GM15510 (cell line): ENCODE measurements around the gene THSD4.

ENCODE experiments used
- POLR2A ChIP-seq: IDR thresholded peaks from 3 replicates; pipeline ENCODE4 v1.6.1; 2011; ENCODE audit warnings: borderline replicate concordance; ENCODE audit not compliant: insufficient read length; ENCODE audit errors: extremely low read depth

THSD4 gene

DNA sequence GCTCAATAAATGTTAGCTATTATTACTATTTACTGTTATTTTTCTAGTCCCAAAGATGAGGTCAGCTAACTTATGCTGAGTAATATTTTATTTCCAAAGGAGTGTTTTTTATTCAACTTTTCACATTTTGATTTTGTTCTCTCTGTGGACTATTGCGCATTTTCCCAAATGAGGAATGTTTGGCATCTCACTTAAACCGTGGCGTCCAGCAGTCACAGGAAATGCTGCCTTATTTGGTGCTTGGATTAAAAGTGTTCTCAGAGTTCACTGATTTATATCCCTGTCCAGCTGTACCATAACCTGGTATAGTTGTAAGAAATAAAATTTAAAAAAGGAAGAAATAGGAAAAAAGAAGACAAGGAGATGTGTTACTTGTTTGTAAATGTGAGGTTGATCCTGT lies 166.8 kb downstream of the THSD4 start:
- TF ChIP-seq POLR2A, result no peak

DNA sequence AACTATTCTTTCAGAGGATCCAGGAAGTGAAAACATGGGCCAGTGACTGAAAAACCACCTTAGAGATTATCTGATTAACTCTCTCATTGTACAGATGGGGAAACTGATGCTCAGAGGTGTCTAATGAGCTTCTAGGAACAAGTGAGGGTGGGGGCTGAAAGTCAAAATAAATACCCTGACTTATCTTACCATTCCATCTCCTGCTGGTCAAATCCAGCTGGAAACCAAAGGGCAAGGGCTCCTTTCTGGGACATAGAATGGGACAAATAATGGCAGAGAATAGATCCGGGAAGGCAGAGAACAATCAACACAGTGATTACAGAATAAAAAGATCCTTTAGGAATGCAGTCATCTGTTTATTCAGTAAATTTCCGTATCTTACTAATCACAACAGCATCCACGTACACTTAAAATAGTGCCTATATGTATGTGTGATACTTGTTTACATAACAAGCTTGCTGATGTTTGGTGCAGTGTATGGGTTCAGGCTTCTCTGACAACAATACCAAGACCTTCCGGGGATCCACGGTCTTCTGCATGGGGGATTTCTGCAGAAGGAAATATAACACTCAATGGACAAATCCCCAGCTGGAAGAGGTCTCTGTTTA lies 173.2 kb downstream of the THSD4 start:
- no peak for TF ChIP-seq POLR2A

DNA sequence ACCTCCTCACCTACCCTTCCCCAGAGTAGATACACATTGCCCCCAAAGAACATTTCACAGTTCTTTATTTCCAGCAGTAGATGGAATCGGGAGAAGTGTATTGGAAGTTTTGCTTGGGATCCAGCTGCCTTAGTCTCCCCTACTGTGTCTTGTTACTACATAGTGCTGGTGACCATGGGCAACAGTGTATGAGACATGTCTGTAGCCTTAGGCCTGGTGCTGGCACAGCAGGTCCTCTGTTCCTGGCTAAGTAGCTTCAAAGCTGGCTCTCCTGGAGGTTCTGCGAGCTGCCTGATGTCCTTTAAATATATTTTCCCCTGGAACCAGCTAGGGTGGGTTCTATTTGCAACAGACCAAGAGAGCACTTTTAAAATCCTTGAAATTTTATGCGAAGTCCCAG lies 174.7 kb downstream of the THSD4 start:
- no peak for TF ChIP-seq POLR2A

DNA sequence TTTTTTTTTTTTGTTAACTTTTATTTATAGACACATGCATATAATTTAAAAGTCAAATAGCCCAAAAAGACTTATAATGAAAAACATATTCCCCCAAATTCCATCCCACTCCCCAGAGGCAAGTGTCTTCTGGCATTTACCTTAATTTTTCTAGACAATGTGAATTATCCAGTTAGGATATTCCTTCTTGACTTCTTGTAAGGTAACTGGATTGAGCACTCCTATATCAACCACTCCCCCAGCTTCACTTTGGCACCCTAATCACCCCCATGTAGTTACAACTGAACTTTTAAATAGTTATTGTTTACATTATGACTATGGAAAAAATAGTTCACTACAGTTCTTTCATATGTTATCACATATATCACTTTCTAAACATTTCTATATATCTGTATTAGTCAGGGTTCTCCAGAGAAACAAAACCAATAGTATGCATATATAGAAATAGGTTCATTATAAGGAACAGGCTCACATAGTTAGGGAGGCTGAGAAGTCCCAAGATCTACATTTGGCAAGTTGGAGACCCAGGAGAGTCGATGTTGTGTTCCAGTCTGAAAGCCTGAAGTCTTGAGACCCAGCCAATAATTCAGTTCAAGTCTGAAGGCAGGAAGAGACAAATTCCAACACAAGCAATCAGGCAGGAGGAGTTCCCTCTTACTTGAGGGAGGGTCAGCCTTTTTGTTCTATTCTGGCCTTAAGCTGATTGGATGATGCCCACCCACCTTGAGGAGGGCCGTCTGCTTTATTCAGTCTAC lies 175.8 kb downstream of the THSD4 start:
- no peak for TF ChIP-seq POLR2A

DNA sequence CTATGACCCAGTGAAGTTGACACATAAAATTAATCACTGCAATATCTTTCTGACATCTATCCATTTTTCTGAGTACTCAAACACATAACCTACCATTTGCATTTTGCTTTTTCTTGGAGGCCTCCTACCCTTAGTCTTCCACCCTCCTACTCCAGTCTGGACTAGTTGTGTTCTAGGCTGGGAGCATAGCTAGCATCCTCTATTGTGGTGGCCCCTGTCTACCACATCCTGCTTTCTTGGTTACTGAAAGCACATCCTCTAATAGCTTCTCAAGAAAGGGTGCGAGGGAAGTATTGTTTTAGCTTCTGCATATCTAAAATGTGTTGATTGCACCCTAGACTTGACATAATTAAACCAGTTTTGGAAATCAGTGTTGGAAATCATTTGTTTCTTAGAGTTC lies 176.5 kb downstream of the THSD4 start:
- no peak for TF ChIP-seq POLR2A

DNA sequence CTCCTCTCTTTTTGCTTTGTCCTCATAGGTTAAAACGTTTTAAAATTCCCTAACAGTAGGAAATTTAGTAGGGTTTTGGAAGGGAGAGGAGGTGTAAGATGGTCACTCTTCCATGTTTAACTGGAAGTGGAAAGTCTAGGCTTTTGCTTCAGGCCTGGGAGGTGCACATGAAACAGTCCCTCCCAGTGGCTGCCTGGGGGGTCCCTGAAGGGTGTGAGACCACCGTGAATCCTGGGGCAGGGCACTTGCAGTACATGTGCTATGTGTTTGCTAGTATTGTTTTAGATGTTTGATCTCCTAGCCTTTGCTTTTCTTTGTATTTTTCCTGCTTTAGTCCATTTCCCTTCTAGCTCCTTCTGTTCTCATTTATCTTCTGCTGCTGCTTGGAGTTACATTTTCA lies 178.5 kb downstream of the THSD4 start:
- no peak for TF ChIP-seq POLR2A

DNA sequence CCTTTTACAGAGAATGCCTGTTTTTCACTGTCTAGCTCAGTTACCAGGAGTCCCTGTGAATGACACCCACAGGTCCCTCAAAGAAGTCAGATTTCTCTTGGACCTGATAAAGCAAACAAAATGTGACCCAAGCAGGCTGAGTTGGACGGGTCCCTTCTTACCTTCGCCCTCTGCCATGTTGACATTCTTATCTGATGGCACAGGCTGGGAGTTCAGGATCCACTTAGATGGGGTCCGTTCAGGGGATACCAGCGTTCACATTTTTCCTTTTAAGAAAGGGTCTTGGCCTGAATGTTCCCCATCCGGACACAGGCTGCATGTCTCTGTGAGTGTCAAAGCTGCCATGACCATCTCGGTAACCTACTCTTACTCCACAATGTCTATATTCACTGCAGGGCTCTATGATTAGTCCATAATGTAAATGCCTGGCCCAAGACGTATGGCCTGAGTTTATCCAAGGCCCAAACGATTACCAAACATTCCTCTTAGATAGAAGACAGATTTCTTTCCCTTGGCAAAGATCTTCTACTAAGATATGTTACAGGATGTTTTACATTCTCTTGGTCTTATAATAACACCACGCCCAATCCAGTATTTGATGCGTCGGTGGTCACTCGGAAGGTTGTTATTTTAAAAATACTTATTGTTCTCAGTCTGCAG lies 179.1 kb downstream of the THSD4 start:
- no peak for TF ChIP-seq POLR2A

DNA sequence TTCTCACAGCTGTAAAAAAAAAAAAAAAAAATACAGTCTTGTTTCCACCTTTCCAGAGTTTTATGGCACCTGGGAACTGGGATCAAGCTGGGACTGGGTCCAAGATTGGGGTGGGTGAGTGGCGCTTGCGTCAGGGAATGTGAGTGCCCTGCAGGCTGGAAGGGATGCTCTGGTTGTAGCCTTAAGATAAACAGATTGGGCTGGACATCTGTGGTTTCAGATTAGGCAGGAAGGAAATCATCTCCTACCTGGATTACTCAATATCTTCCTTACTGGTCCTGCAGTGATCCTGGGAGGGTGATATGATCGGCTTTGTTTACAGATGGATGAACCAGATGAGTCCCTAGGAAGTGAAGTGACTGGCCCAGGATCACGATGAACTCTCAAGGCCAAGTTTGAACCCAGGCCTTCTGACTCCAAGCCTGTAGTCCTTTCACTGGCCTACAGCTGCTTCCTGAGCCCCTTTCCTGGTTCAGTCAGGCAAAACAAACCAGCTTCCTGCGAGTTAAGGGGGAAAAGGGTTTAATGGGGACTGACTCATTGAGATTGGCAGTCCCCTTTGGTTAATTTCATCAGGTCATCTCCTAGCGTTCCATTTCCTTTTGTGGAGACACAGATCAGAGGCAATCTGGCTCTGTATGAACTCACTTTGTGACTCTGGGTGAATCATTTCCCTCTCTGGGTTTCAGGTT lies 179.8 kb downstream of the THSD4 start:
- no peak for TF ChIP-seq POLR2A

DNA sequence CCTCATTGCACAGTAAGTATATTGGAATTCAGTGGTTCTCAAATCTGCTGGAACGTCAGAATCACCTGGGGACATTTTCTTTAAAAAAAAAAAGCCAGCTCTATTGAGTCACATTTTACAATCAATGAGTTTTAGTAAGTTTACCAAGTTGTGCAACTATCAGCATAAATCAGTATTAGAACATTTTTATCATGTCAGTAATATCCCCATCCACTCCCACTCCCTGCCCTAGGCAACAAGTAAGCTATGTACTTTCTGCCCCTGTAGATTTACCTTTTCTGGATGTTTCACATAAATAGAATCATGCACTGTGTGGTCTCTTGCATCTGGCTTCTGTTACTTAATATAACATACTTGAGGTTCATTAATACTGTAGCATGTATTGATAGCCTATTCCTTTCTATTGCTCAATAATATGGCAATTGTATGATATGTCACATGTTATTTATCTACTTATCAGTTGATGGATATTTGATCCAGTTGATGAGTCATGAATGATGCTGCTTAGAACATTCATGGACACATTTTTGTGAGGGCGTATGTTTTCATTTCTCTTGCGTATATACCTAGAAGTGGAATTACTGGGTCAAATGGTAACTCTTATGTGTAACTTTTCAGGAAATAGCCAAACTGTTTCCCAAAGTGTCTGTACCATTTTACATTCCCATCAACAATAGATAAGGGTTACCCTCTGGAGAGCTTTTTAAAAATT lies 180.5 kb downstream of the THSD4 start:
- TF ChIP-seq POLR2A, result no peak

DNA sequence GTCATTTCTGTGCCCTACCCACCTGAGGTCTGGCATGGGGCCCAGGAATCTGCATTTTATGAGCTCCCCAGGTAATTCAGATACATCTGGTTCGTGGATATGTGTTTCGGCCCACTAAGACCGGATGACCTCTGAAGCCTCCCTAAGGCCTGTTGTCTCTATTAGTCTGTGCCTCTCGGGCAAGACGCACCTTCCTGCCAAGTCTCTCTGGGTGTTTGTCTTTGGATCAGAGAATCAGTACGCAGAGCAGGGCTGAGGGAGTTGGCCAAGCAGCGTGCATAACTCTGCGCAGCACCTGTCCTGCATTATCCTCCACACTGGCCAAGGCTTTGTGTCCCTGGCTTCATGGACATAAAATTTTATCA lies 181.0 kb downstream of the THSD4 start:
- no peak for TF ChIP-seq POLR2A

DNA sequence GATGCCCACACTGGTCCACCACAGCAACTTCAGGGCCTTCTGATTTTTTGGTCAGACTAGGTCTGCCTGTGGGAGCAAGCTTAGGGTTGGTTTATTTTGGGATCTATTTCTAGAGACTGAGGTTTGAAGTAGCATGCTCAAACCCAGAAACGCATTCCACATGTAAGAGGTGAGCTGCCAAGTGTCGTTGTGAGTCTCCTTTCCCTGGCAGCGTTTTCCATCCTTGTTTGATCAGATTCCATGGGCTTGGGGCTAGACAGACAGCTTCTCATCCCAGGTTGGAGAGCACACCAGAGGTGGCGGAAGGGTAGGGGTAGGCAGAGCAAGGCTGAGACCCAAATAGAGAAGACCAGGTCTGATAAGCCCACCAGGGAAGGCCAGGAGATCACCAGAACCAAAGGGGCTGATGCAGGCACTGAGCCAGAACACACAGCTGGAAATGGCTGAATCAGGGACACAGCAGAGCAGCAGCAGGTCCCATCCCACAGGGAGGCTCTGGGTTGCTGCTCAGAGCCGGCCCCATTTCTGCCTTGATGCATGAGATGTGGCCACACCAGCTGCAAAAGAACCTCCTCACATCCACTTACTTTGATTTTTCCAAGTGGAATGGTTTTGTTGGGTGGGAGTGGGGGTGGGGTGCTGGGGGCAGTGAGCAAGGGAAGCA lies 186.8 kb downstream of the THSD4 start:
- no peak for TF ChIP-seq POLR2A

DNA sequence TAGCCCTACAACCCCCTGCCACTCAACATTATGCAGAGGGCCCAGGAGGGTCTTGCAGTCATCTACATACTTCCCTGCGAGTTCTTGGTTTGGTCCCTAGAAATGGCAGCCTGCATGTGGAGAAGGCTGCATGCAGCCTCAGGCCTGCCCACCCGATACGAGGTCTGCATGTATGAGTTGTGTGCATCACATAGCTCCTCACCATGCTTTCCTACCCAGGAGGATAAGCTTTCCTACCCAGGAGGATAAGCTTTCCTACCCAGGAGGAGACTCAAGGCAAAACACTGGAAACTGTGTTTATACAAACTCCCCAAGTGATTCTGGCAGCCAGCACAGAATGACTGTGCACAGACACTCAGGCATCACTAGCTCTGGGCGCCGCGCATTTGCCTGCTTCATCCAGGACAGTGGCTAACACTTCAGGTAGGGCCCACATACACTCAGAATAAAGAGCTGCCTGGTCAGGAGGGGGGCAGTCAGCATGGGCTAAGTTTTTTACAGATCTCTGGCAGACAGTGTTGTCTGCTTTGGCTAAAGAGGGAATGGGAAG lies 187.7 kb downstream of the THSD4 start:
- TF ChIP-seq POLR2A, result no peak

DNA sequence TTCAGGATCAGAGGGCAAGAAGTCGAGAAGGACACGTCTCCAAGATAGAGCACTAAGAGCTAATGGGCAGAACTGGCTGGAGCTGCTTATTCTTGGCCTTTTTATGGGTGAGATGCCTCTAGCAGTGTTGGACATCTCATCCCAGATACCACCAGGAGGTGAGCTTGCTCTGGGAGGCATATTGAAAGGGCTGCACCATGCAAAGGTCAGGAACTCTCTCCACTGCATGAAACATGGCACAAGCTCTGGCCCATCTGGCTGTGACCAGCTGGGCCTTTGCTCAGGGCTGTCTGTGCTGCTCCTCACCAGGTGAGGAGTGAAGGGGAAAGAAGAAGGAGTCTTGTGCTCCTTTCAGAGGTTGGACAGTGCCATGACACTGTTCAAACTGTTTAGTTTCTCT lies 188.7 kb downstream of the THSD4 start:
- no peak for TF ChIP-seq POLR2A

DNA sequence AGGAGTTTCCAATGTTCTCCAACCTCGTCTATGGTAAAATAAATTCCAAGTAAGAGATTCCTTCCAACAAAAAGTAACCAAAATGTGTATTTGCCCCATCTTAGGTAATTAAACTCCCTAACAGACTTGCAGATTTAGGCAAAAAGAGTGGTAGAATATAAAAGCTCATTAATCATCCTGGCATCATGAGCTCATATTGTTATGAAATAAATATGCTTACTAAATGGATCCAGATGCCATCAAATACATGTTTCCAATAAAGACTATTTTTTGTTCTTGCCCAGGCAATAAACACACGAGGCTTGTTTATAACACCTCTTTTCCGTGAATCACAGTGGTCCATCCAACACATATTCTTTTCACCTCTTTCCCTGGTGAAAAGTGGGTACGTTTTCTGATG lies 189.4 kb downstream of the THSD4 start:
- TF ChIP-seq POLR2A, result no peak

DNA sequence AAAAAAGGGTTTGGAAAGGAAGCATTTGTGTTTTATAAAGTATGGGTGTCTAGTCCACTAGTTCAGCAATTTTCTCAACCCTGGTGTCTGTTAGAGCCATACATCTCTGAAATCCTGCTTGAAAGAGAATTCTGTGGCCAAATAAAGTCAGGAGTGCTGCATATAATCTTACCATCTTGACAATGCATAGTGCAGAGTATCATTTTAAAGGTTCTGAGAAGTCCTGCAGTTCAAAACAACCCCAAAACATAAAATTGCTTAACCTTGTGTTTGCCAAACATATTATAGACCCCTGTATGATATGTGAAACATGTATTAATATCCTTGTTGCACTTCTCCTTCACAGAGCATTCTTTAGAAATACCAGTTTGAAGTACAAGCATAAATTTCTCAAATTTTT lies 191.3 kb downstream of the THSD4 start:
- TF ChIP-seq POLR2A, result no peak

DNA sequence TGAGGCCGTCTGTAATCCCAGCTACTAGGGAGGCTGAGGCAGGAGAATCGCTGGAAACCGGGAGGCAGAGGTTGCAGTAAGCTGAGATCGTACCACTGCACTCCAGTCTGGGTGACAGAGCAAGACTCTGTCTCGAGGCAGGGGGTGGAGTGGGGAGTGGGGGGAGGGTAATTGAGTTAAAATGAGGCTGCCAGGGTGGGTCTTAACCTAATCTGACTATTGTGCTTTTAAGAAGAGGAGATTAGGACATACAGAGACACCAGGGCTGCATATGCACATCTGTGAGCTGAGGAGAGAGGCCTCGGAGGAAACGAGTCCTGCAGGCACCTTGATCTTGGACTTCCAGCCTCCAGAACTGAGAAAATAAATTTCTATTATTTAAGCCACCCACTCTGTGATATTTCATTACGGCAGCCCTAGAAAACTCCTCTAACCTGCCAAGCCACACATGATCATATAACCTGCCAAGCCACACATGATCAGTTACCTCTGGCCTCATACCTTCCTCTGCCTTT lies 197.0 kb downstream of the THSD4 start:
- no peak for TF ChIP-seq POLR2A
